GM12874 (cell line): ENCODE data around the gene KISS1.

Source experiments
- TF ChIP-seq, protein P1 (sequence below): IDR thresholded peaks from 2 replicates; pipeline ENCODE4 v1.5.1; 2011; ENCODE audit warnings: low read depth, mild to moderate bottlenecking, control low read depth, low read length, moderate library complexity; ENCODE audit not compliant: insufficient read depth

KISS1 gene, protein sequence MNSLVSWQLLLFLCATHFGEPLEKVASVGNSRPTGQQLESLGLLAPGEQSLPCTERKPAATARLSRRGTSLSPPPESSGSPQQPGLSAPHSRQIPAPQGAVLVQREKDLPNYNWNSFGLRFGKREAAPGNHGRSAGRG

DNA sequence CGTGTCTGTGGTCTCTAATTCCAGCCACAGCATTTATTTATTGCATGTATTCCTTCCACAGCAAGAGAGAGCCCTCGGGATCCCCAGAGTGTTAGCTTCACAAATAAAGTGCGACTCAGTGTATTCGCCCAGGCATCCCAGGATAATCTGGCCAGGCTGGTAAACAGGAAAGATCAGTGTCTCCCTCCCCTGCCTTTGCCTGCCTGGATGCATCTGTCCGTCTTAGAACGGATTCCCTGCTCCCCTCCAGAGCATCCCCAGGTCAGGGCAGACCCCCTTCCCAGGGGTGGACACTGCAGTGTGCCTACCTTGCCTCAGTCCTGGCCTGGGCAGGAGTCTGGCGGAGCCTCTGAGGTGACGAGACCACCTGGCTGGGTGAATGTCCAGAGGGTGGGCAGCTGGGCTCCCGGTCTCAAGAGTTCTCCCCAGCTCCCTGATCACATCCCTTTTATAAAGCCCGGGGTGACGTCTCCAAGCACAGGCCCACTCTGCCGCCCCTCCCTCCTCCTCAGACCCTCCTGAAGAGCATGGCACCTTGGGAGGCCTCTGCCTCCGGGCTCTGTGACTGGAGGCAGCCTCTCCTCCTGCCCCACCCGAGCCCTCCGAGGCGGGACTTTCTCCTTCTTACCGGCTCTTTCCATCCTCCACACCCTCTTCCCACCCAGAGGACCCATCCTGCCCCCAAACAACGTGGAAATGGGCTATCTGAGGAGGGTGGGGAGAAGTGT, at the start of gene KISS1:
KISS1 (minus strand) TSS at position 424 of the 728 bp plus-strand sequence. CDS start 3,615 bp downstream, outside the sequence.
- TF ChIP-seq, protein P1, sequence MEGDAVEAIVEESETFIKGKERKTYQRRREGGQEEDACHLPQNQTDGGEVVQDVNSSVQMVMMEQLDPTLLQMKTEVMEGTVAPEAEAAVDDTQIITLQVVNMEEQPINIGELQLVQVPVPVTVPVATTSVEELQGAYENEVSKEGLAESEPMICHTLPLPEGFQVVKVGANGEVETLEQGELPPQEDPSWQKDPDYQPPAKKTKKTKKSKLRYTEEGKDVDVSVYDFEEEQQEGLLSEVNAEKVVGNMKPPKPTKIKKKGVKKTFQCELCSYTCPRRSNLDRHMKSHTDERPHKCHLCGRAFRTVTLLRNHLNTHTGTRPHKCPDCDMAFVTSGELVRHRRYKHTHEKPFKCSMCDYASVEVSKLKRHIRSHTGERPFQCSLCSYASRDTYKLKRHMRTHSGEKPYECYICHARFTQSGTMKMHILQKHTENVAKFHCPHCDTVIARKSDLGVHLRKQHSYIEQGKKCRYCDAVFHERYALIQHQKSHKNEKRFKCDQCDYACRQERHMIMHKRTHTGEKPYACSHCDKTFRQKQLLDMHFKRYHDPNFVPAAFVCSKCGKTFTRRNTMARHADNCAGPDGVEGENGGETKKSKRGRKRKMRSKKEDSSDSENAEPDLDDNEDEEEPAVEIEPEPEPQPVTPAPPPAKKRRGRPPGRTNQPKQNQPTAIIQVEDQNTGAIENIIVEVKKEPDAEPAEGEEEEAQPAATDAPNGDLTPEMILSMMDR, result no peak

DNA sequence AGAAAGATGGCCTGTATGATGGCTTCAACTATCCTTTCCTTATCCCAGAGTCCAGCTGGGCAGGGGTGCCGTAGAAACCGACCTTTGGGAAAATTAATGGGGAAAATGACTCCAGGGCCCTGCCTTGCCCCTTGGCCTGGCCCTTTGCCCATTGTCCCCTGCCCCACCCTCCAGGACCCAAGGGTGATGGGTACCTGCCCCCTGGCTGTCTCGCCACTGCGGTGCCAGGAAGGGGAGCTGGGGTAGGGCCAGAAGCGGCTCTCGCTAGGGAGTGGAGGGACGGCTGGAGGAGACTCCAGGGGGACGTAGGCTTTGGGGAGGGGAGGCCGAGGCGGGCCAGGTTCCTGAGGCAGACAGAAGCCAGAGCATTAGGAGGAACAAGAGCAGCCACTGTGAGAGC, 46.6 kb upstream of the KISS1 start:
- TF ChIP-seq, protein P1, result no peak

DNA sequence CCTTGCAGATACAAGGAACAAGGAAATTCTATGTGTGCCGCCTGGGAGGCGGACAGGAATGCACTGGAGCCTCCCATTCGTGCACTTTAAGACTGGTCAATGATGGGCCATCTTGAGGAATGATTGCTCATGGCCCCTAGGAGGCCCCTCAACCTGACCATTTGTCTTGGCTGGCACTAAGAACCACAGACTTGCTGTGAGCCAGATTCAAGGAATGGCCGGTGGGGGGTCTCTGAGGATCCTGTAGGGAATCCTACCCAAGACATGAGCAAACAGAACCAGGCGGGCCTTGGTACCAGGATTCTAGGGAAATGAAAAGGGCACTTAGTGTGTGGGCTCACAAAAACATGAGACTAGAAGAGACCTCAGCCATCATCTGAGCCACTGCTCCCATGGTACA, 45.6 kb upstream of the KISS1 start:
- TF ChIP-seq, protein P1, result no peak

DNA sequence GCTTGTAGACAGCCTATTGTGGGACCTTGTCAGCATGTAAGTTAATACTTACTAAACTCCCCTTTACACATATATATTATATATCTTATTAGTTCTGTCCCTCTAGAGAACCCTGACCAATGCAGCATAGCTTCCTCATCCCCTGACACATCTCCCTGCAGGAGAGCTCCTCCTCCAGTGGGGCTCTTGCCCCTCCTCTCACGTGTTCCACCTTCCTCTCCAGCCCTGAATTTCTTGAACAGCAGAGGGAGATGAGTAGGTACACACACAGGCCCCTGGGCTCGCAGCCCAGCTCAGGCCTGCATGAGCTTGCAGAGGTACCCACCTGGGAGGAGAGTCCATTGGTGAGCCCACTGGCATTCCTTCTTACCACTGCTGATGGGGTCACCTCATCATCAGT, 44.8 kb upstream of the KISS1 start:
- TF ChIP-seq, protein P1, result no peak

DNA sequence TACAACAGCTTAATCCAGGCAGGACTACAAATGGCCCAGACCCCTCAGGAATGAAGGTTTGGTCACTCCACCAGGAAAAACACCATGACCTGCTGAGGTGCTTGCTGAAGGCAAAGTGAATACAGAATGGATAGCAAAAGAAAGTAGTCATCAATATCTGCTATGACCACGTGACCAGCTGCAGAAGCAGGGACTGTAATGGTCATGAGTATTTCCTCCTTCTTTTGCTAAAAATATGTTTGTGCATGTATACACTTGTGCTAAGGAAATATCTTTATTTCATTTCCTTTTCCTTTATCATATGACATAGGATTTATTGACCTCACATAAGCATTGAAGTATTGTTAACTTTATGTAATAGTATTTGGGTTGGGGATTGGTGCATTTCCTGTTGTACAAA, 43.9 kb upstream of the KISS1 start:
- TF ChIP-seq, protein P1, result no peak

DNA sequence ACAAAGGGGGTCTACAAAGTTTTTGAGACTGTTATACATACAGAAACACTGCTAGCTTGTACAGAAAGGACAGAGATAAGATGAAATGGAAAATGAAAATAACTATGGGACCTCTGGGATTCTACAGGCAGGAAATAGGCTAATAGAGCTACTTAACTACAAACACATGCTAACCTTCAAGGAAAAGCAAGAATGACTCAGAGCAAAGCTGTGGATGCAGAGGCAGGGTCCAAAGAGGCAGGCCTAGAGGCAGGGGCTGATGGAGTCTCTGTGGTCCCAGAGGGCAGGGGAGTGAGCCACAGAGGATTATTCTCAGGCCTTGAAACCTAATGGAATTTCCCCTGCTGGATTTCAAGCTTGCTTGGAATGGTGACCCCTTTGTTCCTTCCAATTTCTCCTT, 36.2 kb upstream of the KISS1 start:
- TF ChIP-seq, protein P1, result no peak

DNA sequence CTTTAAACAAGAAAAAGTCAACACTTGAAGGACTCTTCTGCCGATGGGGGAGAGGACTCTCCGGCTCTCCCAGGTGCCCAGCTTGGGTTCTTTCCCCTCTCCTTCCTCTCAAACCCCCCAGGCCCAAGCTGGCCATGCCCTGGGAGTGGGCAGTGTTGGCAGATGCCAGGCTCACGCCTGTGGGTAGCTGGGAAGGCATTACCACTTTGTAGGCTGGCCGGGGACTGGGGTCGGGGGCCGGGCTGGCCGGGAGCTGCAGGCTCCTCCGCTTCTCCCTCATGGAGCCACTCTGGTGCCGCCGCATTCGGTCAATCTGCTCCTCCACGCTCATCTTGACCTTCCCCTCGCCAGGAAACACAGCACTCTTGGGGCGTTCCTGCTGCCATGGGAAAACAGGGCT, 33.9 kb upstream of the KISS1 start:
- TF ChIP-seq, protein P1, result no peak
